ENCODE results near the gene CREB5.

DNA sequence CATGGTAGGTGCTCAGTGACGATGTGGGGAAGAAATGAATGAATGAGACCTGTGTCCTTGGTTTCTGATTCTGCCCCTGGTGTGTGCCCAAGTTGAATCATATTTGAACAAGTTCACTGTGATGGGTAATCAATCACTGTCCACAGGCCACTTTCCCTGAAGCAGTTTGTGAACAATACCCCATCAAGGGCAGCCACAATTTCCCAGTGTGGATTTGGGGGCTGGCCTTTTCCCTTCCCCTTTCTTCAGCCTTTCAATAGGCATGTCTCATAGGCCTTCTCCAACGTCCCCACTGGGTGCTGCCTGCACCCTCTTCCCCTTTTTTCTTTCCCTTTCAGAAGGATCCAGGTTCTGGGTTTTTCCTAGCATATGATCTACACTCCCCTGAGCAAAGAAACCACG lies 64.7 kb downstream of the CREB5 start:
- no peak for TF ChIP-seq POLR2A (IDR thresholded peaks at IDR 0.05; ENCODE audit: low read depth)
- no peak for TF ChIP-seq CTCF (IDR thresholded peaks at IDR 0.05)

Data from esophagus muscularis mucosa (tissue), 3 donors.